Fibroblast of lung (primary cell): ENCODE results near the gene ZDHHC6. TPM values are rescaled to one million over a fixed set of nuclear protein-coding genes. Genes with fewer than 3 reads are reported as not detected.

Experiments
- DNase-seq, 2 donors: peaks; one replicate each; pipeline versions ENCODE4 v3.0.0 to v3.0.0-alpha.2; 2010; ENCODE audit warnings: low read depth in 2 of 2
- H2AFZ ChIP-seq: 2 replicates; pipeline ENCODE4 v1.5.1; 2012; ENCODE audit warnings: low read length, control low read depth, inconsistent platforms
- H3K27ac ChIP-seq: 2 replicates; pipeline ENCODE4 v1.5.1; 2011; ENCODE audit warnings: low read length, control low read depth; ENCODE audit not compliant: insufficient read depth
- H3K27me3 ChIP-seq: 2 replicates; pipeline ENCODE4 v1.5.1; 2011; ENCODE audit warnings: mild to moderate bottlenecking, low read length; ENCODE audit not compliant: control insufficient read depth, insufficient read depth
- H3K36me3 ChIP-seq: 2 replicates; pipeline ENCODE4 v1.5.1; 2011; ENCODE audit warnings: low read length; ENCODE audit not compliant: control insufficient read depth, insufficient read depth
- H3K4me1 ChIP-seq: 2 replicates; pipeline ENCODE4 v1.5.1; 2011; ENCODE audit warnings: low read length; ENCODE audit not compliant: control insufficient read depth, insufficient read depth; ENCODE audit errors: extremely low read depth
- H3K4me2 ChIP-seq: 2 replicates; pipeline ENCODE4 v1.5.1; 2011; ENCODE audit warnings: low read length, control low read depth; ENCODE audit not compliant: insufficient read depth; ENCODE audit errors: extremely low read depth
- H3K4me3 ChIP-seq, 4 experiments: fragments of 200-600 bp in 1 of 4; sonication (generic) in 1 of 4; replicated peaks in 1 of 4; 2 replicates each; pipeline ENCODE4 v1.5.1; 2011 to 2016; ENCODE audit warnings: low read length in 4 of 4, low read depth in 3 of 4, mild to moderate bottlenecking in 3 of 4, control low read depth in 2 of 4, inconsistent platforms in 1 of 4, mixed read lengths in 1 of 4; ENCODE audit not compliant: insufficient read depth in 1 of 4; ENCODE audit errors: control extremely low read depth in 1 of 4
- H3K79me2 ChIP-seq: 2 replicates; pipeline ENCODE4 v1.5.1; 2012; ENCODE audit warnings: mild to moderate bottlenecking, low read length, inconsistent platforms; ENCODE audit not compliant: control insufficient read depth, insufficient read depth
- H3K9ac ChIP-seq: 2 replicates; pipeline ENCODE4 v1.5.1; 2011; ENCODE audit warnings: mild to moderate bottlenecking, low read length, control low read depth; ENCODE audit not compliant: insufficient read depth
- H3K9me3 ChIP-seq: 2 replicates; pipeline ENCODE4 v1.5.1; 2012; ENCODE audit warnings: low read depth, low read length; ENCODE audit not compliant: control insufficient read depth, insufficient read depth
- H4K20me1 ChIP-seq: 2 replicates; pipeline ENCODE4 v1.5.1; 2011; ENCODE audit warnings: low read length; ENCODE audit not compliant: control insufficient read depth, insufficient read depth; ENCODE audit errors: extremely low read depth
- EZH2 ChIP-seq: IDR thresholded peaks from 2 replicates; pipeline ENCODE4 v1.5.1; 2012; ENCODE audit warnings: low read length, control low read depth, mild to moderate bottlenecking; ENCODE audit errors: missing control alignments
- polyA plus RNA-seq, 2 donors: library from polyadenylated mRNA; depleted of rRNA in 1 of 2; stranded (reverse) in 1 of 2; unstranded in 1 of 2; fragments of >200 nt; gene quantifications; 2 replicates each; pipeline ENCODE4 v1.2.1, GENCODE V29; 2011 to 2012; ENCODE audit warnings: missing spikeins in 1 of 2
- total RNA-seq: library from RNA; depleted of rRNA; stranded (reverse); fragments of >200 nt; gene quantifications from 2 replicates; pipeline ENCODE4 v1.2.1, GENCODE V29; 2014
- TF ChIP-seq, protein P1 (sequence below), 2 donors: IDR thresholded peaks in 1 of 2; conservative IDR thresholded peaks in 1 of 2; 1 replicate in 1 of 2; 2 replicates in 1 of 2; pipeline ENCODE4 v1.5.1; 2011 to 2012; ENCODE audit warnings: low read length in 2 of 2, control low read depth in 1 of 2, inconsistent platforms in 1 of 2, low read depth in 1 of 2, mild to moderate bottlenecking in 1 of 2

Gene ZDHHC6
- total and polyA plus RNA-seq, 2 donors (not counting 1 experiment from before 2014, with no cell fraction given) = 29.9 to 37.8 TPM

DNA sequence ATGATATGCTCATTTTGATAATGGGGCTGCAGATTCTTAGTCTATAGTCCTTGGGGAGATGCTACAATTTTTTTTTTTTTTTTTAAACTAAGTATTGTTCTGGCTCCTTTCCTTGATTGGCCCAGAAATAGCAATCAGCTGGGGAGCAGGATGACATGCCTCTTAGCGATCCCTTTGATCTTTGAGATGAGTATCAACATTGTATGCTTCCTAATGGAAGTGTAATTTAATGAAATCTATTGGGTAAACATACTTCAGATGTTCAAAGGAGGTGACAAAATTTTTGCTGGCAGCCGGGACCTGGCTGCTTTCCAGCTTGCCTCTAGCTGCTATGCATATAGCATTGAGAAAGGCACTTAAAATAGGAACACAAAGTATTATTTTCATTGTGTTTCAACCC, 43.8 kb upstream of the ZDHHC6 start:
- no peak overlapping the region for H2AFZ ChIP-seq
- H3K27ac ChIP-seq = no peak overlapping the region
- no peaks in the 10 kb centered on the region for H3K36me3 ChIP-seq
- H3K27me3 ChIP-seq = no peaks in the 10 kb centered on the region
- H3K4me3 ChIP-seq = no peak overlapping the region
- TF ChIP-seq, protein P1, sequence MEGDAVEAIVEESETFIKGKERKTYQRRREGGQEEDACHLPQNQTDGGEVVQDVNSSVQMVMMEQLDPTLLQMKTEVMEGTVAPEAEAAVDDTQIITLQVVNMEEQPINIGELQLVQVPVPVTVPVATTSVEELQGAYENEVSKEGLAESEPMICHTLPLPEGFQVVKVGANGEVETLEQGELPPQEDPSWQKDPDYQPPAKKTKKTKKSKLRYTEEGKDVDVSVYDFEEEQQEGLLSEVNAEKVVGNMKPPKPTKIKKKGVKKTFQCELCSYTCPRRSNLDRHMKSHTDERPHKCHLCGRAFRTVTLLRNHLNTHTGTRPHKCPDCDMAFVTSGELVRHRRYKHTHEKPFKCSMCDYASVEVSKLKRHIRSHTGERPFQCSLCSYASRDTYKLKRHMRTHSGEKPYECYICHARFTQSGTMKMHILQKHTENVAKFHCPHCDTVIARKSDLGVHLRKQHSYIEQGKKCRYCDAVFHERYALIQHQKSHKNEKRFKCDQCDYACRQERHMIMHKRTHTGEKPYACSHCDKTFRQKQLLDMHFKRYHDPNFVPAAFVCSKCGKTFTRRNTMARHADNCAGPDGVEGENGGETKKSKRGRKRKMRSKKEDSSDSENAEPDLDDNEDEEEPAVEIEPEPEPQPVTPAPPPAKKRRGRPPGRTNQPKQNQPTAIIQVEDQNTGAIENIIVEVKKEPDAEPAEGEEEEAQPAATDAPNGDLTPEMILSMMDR (conservative IDR thresholded peaks at IDR 0.05 in 1 of 2, IDR thresholded peaks at IDR 0.05 in 1 of 2; ENCODE audit: low read depth in 1 of 2, low read length in 2 of 2) = no peak
- TF ChIP-seq EZH2 = no peak
- H3K4me2 ChIP-seq = peak overlapping the region; percentile 67
- no peaks in the 10 kb centered on the region for H4K20me1 ChIP-seq
- DNase-seq = peak in 1 of 2 donors; percentile 18
- no peaks in the 10 kb centered on the region for H3K4me1 ChIP-seq
- H3K9me3 ChIP-seq = no peaks in the 10 kb centered on the region
- H3K79me2 ChIP-seq = no peaks in the 10 kb centered on the region
- H3K9ac ChIP-seq = no peak overlapping the region

- Histone ChIP-seq H3K9ac (no peak overlapping the region), H2AFZ (no peak overlapping the region), H3K9me3 (no peaks in the 10 kb centered on the region), H3K79me2 (no peaks in the 10 kb centered on the region), H3K4me1 (no peaks in the 10 kb centered on the region), H4K20me1 (no peaks in the 10 kb centered on the region), H3K27me3 (no peaks in the 10 kb centered on the region), H3K27ac (no peak overlapping the region), H3K4me3 (no peak overlapping the region), H3K4me2 (no peak overlapping the region), H3K36me3 (no peaks in the 10 kb centered on the region)
- DNase-seq = no peak
- no peak for TF ChIP-seq EZH2
- TF ChIP-seq, protein P1 (conservative IDR thresholded peaks at IDR 0.05 in 1 of 2, IDR thresholded peaks at IDR 0.05 in 1 of 2; ENCODE audit: low read depth in 1 of 2, low read length in 2 of 2) = no peak
Measured at GRCh38 chr10:112487964-112488363, 41.2 kb upstream of the ZDHHC6 start.

DNA sequence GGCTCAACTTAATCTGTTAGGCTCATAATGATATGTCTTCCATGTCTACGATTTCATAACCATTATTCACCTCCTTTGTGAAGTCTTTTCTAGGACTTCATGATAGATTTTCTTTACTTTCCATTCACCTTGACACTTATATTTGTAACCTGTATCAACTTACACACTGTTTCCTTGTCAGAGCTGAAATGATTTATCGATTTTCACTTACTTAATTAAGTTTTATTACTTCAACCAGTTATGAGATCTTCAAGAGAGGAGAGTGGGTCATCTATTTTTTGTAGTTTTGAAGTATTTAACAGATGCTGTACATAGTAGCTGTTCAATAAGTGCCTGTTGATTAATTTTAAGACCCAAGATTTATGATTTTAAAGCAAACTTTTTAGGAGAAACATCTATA, 37.7 kb upstream of the ZDHHC6 start:
- H2AFZ ChIP-seq = no peak overlapping the region
- no peaks in the 10 kb centered on the region for H3K4me1 ChIP-seq

More for the DNA sequence above, 37.7 kb upstream of the ZDHHC6 start:
- H3K27me3 ChIP-seq = no peaks in the 10 kb centered on the region
- DNase-seq = no peak
- H3K9me3 ChIP-seq = no peaks in the 10 kb centered on the region
- no peak overlapping the region for H3K4me2 ChIP-seq
- no peak for TF ChIP-seq EZH2
- TF ChIP-seq, protein P1 (conservative IDR thresholded peaks at IDR 0.05 in 1 of 2, IDR thresholded peaks at IDR 0.05 in 1 of 2; ENCODE audit: low read depth in 1 of 2, low read length in 2 of 2) = no peak
- H3K27ac ChIP-seq = no peak overlapping the region
- H3K9ac ChIP-seq = no peak overlapping the region
- H4K20me1 ChIP-seq = no peaks in the 10 kb centered on the region
- no peaks in the 10 kb centered on the region for H3K79me2 ChIP-seq
- H3K4me3 ChIP-seq = no peak overlapping the region
- no peaks in the 10 kb centered on the region for H3K36me3 ChIP-seq
